Right cardiac atrium (tissue), 5 donors: ENCODE measurements around the gene DRP2. TPM values are rescaled to one million over a fixed set of nuclear protein-coding genes. Genes with fewer than 3 reads are reported as not detected.

ENCODE experiments used
- ATAC-seq, 2 donors: fragments of 200-7000 bp; cut with Tn5 transposase; one replicate each; pipeline versions ENCODE4 v1.8.0 to v1.9.1; 2020; ENCODE audit warnings: moderate library complexity in 2 of 2, mild to moderate bottlenecking in 1 of 2
- DNase-seq, 3 donors: peaks; one replicate each; pipeline ENCODE4 v3.0.0-alpha.2; 2020
- H3K27ac ChIP-seq: one replicate; pipeline ENCODE4 v1.5.1; 2013; ENCODE audit warnings: mild to moderate bottlenecking, low read length, control low read depth, moderate library complexity
- H3K27me3 ChIP-seq: one replicate; pipeline ENCODE4 v1.6.1; 2013; ENCODE audit not compliant: control insufficient read depth, insufficient read depth
- H3K4me1 ChIP-seq: one replicate; pipeline ENCODE4 v1.6.1; 2013; ENCODE audit warnings: low read length; ENCODE audit not compliant: control insufficient read depth, insufficient read depth
- H3K4me3 ChIP-seq: one replicate; pipeline ENCODE4 v1.5.1; 2013; ENCODE audit warnings: low read length, control low read depth
- H3K9me3 ChIP-seq: one replicate; pipeline ENCODE4 v1.6.1; 2013; ENCODE audit warnings: low read length; ENCODE audit not compliant: control insufficient read depth
- WGBS: extraction: QIAGEN DNeasy Blood & Tissue Kit; methylation state at CpG from one replicate; pipeline ENCODE4 v1.1.7; 2013; 5-methylcytosine and 5-hydroxymethylcytosine counted together
- intact Hi-C, 4 donors: fragments of 100-400 bp; cut with DNase I; formaldehyde crosslinking; loops; one replicate each; pipeline versions ENCODE4 v1.11.0 to v1.14.0; 2022 to 2023
- polyA plus RNA-seq: library from polyadenylated mRNA; stranded (reverse); fragments of 200-250 nt; gene quantifications from one replicate; pipeline ENCODE4 v1.2.3, GENCODE V29; 2013
- total RNA-seq, 4 donors: library from RNA; stranded (reverse); fragmentation: NEBNext Ultra II Directional; extraction: Animal tissue kit (Norgen Biotek cat#: 25700); gene quantifications; one replicate each; pipeline ENCODE4 v1.2.1, GENCODE V29; 2021
- donor health status: healthy with polysubstance abuse.
- donor health status: DM: no; HTN: yes; CAD: no.
- donor health status: DM: no; HTN: no; CAD: no.
- donor health status: DM: no; HTN: yes; CAD: no; lungs with severe emphysema.
- donor health status: DM: yes; HTN: yes; CAD: no.

Gene DRP2
- total and polyA plus RNA-seq, 5 donors: 0.03 to 0.27 (median 0.15) TPM

- Histone ChIP-seq H3K27me3 (no peaks in the 10 kb centered on the region), H3K9me3 (no peaks in the 10 kb centered on the region), H3K27ac (no peak overlapping the region), H3K4me3 (no peak overlapping the region), H3K4me1 (no peaks in the 10 kb centered on the region)
- no peak for ATAC-seq
- no peak for DNase-seq
- WGBS: 97% methylated on average over 9 of the region's 9 CpGs
- intact Hi-C loops: no loop called here
Measured at GRCh38 chrX:101241531-101241930, 21.9 kb downstream of the DRP2 start.

GRCh38 chrX:101252634-101253033 lies 33.0 kb downstream of the DRP2 start:
- H3K4me3 ChIP-seq: no peak overlapping the region
- H3K4me1 ChIP-seq: no peaks in the 10 kb centered on the region
- intact Hi-C loops: no loop called here
- DNase-seq (no peak), ATAC-seq (no peak)
- no peaks in the 10 kb centered on the region for H3K9me3 ChIP-seq
- H3K27ac ChIP-seq: no peak overlapping the region
- WGBS: 74% methylated on average over 2 of the region's 2 CpGs
- no peaks in the 10 kb centered on the region for H3K27me3 ChIP-seq

GRCh38 chrX:101257448-101258258 lies 38.1 kb downstream of the DRP2 start:
- ATAC-seq (no peak), DNase-seq (no peak)
- WGBS: 74% methylated on average over 4 of the region's 4 CpGs
- intact Hi-C loops: no loop called here
- Histone ChIP-seq H3K4me3 (no peak overlapping the region), H3K9me3 (no peaks in the 10 kb centered on the region), H3K4me1 (no peaks in the 10 kb centered on the region), H3K27ac (no peak overlapping the region), H3K27me3 (no peaks in the 10 kb centered on the region)

- WGBS: 94% methylated on average over 11 of the region's 11 CpGs
- Histone ChIP-seq H3K9me3 (no peaks in the 10 kb centered on the region), H3K4me1 (no peaks in the 10 kb centered on the region), H3K27ac (no peak overlapping the region), H3K4me3 (no peak overlapping the region), H3K27me3 (no peaks in the 10 kb centered on the region)
- no peak for ATAC-seq
- DNase-seq: no peak
- intact Hi-C loops: no loop called here
Measured at GRCh38 chrX:101258259-101258581, 38.6 kb downstream of the DRP2 start.

- DNase-seq (no peak), ATAC-seq (no peak)
- 74% methylated on average over 4 of the region's 4 CpGs for WGBS
- no peak overlapping the region for H3K27ac ChIP-seq
- no peaks in the 10 kb centered on the region for H3K4me1 ChIP-seq
- intact Hi-C loops: no loop called here
- no peak overlapping the region for H3K4me3 ChIP-seq
- H3K27me3 ChIP-seq: no peaks in the 10 kb centered on the region
- no peaks in the 10 kb centered on the region for H3K9me3 ChIP-seq
Measured at GRCh38 chrX:101260435-101260834, 40.8 kb downstream of the DRP2 start.

- Histone ChIP-seq H3K4me3 (no peak overlapping the region), H3K27me3 (no peaks in the 10 kb centered on the region), H3K27ac (no peak overlapping the region), H3K4me1 (no peaks in the 10 kb centered on the region), H3K9me3 (no peaks in the 10 kb centered on the region)
- intact Hi-C loops: no loop called here
- DNase-seq (no peak), ATAC-seq (no peak)
- WGBS: 97% methylated on average over 4 of the region's 4 CpGs
Measured at GRCh38 chrX:101262590-101262989, 43.0 kb downstream of the DRP2 start.

GRCh38 chrX:101263766-101264165 lies 44.2 kb downstream of the DRP2 start:
- H3K9me3 ChIP-seq: no peaks in the 10 kb centered on the region
- no peak overlapping the region for H3K27ac ChIP-seq
- 65% methylated on average over 2 of the region's 2 CpGs for WGBS
- H3K4me1 ChIP-seq: no peaks in the 10 kb centered on the region
- DNase-seq: no peak
- ATAC-seq: no peak
- intact Hi-C loops: no loop called here
- H3K4me3 ChIP-seq: no peak overlapping the region
- H3K27me3 ChIP-seq: no peaks in the 10 kb centered on the region

- no peaks in the 10 kb centered on the region for H3K27me3 ChIP-seq
- H3K9me3 ChIP-seq: no peaks in the 10 kb centered on the region
- DNase-seq (no peak), ATAC-seq (no peak)
- H3K27ac ChIP-seq: no peak overlapping the region
- WGBS: 62% methylated on average over 5 of the region's 5 CpGs
- intact Hi-C loops: no loop called here
- no peak overlapping the region for H3K4me3 ChIP-seq
- no peaks in the 10 kb centered on the region for H3K4me1 ChIP-seq
Measured at GRCh38 chrX:101265869-101266428, 46.4 kb downstream of the DRP2 start.

GRCh38 chrX:101274198-101274597 lies 54.6 kb downstream of the DRP2 start:
- Histone ChIP-seq H3K4me3 (no peak overlapping the region), H3K27me3 (no peaks in the 10 kb centered on the region), H3K9me3 (no peaks in the 10 kb centered on the region), H3K27ac (no peak overlapping the region), H3K4me1 (no peaks in the 10 kb centered on the region)
- WGBS: 94% methylated on average over 6 of the region's 6 CpGs
- intact Hi-C loops: no loop called here
- ATAC-seq: no peak
- DNase-seq: no peak

GRCh38 chrX:101276238-101276637 lies 56.7 kb downstream of the DRP2 start:
- no peaks in the 10 kb centered on the region for H3K9me3 ChIP-seq
- H3K27me3 ChIP-seq: no peaks in the 10 kb centered on the region
- ATAC-seq (no peak), DNase-seq (no peak)
- 86% methylated on average over 2 of the region's 2 CpGs for WGBS
- intact Hi-C loops: no loop called here
- no peak overlapping the region for H3K27ac ChIP-seq
- H3K4me3 ChIP-seq: no peak overlapping the region
- no peaks in the 10 kb centered on the region for H3K4me1 ChIP-seq

GRCh38 chrX:101287402-101287801 lies 67.8 kb downstream of the DRP2 start:
- Histone ChIP-seq H3K27ac (no peak overlapping the region), H3K9me3 (no peaks in the 10 kb centered on the region), H3K4me1 (no peaks in the 10 kb centered on the region), H3K4me3 (no peak overlapping the region), H3K27me3 (no peaks in the 10 kb centered on the region)
- ATAC-seq (no peak), DNase-seq (no peak)
- intact Hi-C loops: loop anchor here in 1 of 4 donors (10.0 kb wide), 1 partner anchor 603 kb away; no protein-coding TSS in a partner anchor
- WGBS: 13% methylated on average over 2 of the region's 2 CpGs
